OCI-LY3 (cell line): Measurements from ENCODE around the gene EVX2.

ENCODE experiments used
- H2AFZ ChIP-seq: fragments of 200-600, 300-600 bp; shearing (Covaris generic); 2 replicates; pipeline ENCODE4 v1.6.0; 2014; ENCODE audit warnings: antibody characterized with exemption, low read depth, low read length
- H3K27ac ChIP-seq: fragments of 200-600, 300-600 bp; sonication (generic); 2 replicates; pipeline ENCODE4 v1.5.1; 2014; ENCODE audit warnings: mild to moderate bottlenecking, low read length, moderate library complexity, mixed read lengths
- H3K27me3 ChIP-seq: fragments of 200-600, 300-600 bp; sonication (generic); 2 replicates; pipeline ENCODE4 v1.6.1; 2014; ENCODE audit warnings: low read depth, low read length, mixed read lengths
- H3K36me3 ChIP-seq: fragments of 200-600, 300-600 bp; sonication (generic); replicated peaks from 2 replicates; pipeline ENCODE3; 2014; ENCODE audit warnings: low read depth, low read length, mixed read lengths
- H3K4me1 ChIP-seq: fragments of 300-600, 200-600 bp; sonication (generic); 2 replicates; pipeline ENCODE4 v1.6.1; 2014; ENCODE audit warnings: low read length, mixed read lengths
- H3K4me2 ChIP-seq: fragments of 200-600, 300-600 bp; sonication (generic); 2 replicates; pipeline ENCODE4 v1.6.1; 2014; ENCODE audit warnings: low read length, mixed read lengths
- H3K4me3 ChIP-seq: fragments of 300-600, 200-600 bp; sonication (generic); 2 replicates; pipeline ENCODE4 v1.5.1; 2014; ENCODE audit warnings: antibody characterized with exemption, mild to moderate bottlenecking, low read length, moderate library complexity
- H3K79me2 ChIP-seq: fragments of 300-600, 200-600 bp; shearing (Covaris generic); 2 replicates; pipeline ENCODE4 v1.6.1; 2014; ENCODE audit warnings: mild to moderate bottlenecking, low read length, mixed read lengths
- H3K9ac ChIP-seq: fragments of 300-600, 200-600 bp; shearing (Covaris generic); 2 replicates; pipeline ENCODE4 v1.6.0; 2014; ENCODE audit warnings: mild to moderate bottlenecking, low read length, moderate library complexity
- H3K9me3 ChIP-seq: fragments of 200-600, 300-600 bp; shearing (Covaris generic); 2 replicates; pipeline ENCODE4 v1.6.1; 2014; ENCODE audit warnings: low read length, mixed read lengths; ENCODE audit not compliant: insufficient read depth
- H4K20me1 ChIP-seq: fragments of 200-600, 300-600 bp; sonication (generic); 2 replicates; pipeline ENCODE4 v1.6.1; 2016; ENCODE audit warnings: low read length, mixed read lengths; ENCODE audit not compliant: insufficient read depth
- CTCF ChIP-seq: fragments of 200-600, 300-600 bp; sonication (generic); IDR thresholded peaks from 2 replicates; pipeline ENCODE4 v1.5.1; 2014; ENCODE audit warnings: antibody characterized with exemption, low read length, low read depth
- EZH2phosphoT487 ChIP-seq: fragments of 200-600 bp; shearing (Covaris generic); IDR thresholded peaks from 2 replicates; pipeline ENCODE4 v1.6.1; 2018; ENCODE audit warnings: antibody characterized with exemption, mixed run types, low read depth

Gene EVX2

GRCh38 chr2:176111846-176112374, 28.1 kb upstream of the EVX2 start:
- H3K36me3 ChIP-seq = no peaks in the 10 kb centered on the region
- H3K79me2 ChIP-seq = no peaks in the 10 kb centered on the region
- H3K9ac ChIP-seq = no peak overlapping the region
- H3K27ac ChIP-seq = no peak overlapping the region
- H3K27me3 ChIP-seq = no peaks in the 10 kb centered on the region
- H2AFZ ChIP-seq = no peak overlapping the region
- no peak for TF ChIP-seq CTCF
- no peak overlapping the region for H3K4me2 ChIP-seq
- H4K20me1 ChIP-seq = no peaks in the 10 kb centered on the region
- no peaks in the 10 kb centered on the region for H3K9me3 ChIP-seq
- no peak overlapping the region for H3K4me3 ChIP-seq
- peaks cover 16% of the 10 kb centered on the region for H3K4me1 ChIP-seq

- H3K9ac ChIP-seq = no peak overlapping the region
- H3K4me2 ChIP-seq = peak overlapping the region; percentile 59
- TF ChIP-seq CTCF = peak; percentile 56
- no peak for TF ChIP-seq EZH2phosphoT487
- H3K4me3 ChIP-seq = peak overlapping the region; percentile 61
- no peaks in the 10 kb centered on the region for H3K9me3 ChIP-seq
- H3K36me3 ChIP-seq = no peaks in the 10 kb centered on the region
- H3K79me2 ChIP-seq = no peaks in the 10 kb centered on the region
- no peaks in the 10 kb centered on the region for H4K20me1 ChIP-seq
- H3K27me3 ChIP-seq = no peaks in the 10 kb centered on the region
- no peak overlapping the region for H3K27ac ChIP-seq
- peak overlapping the region; percentile 34; the same call in 1 of the 2 replicates for H2AFZ ChIP-seq
- peaks cover 18% of the 10 kb centered on the region for H3K4me1 ChIP-seq
Measured at GRCh38 chr2:176111309-176111663, 27.5 kb upstream of the EVX2 start.

- peak overlapping the region; percentile 59 for H3K4me2 ChIP-seq
- no peaks in the 10 kb centered on the region for H4K20me1 ChIP-seq
- peak overlapping the region; percentile 61 for H3K4me3 ChIP-seq
- no peaks in the 10 kb centered on the region for H3K36me3 ChIP-seq
- no peak overlapping the region for H3K9ac ChIP-seq
- no peaks in the 10 kb centered on the region for H3K9me3 ChIP-seq
- H3K79me2 ChIP-seq = no peaks in the 10 kb centered on the region
- H3K27ac ChIP-seq = no peak overlapping the region
- H3K27me3 ChIP-seq = no peaks in the 10 kb centered on the region
- peaks cover 22% of the 10 kb centered on the region for H3K4me1 ChIP-seq
- 0 out of 2 replicates have a peak overlapping the region, but pooled peaks have one; percentile 21 for H2AFZ ChIP-seq
- no peak for TF ChIP-seq EZH2phosphoT487
- TF ChIP-seq CTCF = no peak
Measured at GRCh38 chr2:176110415-176111308, 26.9 kb upstream of the EVX2 start.

GRCh38 chr2:176109946-176110345, 26.2 kb upstream of the EVX2 start:
- H3K4me2 ChIP-seq = peak overlapping the region; percentile 59; the same call in 1 of the 2 replicates
- H3K9ac ChIP-seq = no peak overlapping the region
- no peak overlapping the region for H2AFZ ChIP-seq
- no peaks in the 10 kb centered on the region for H4K20me1 ChIP-seq
- H3K4me3 ChIP-seq = no peak overlapping the region
- H3K79me2 ChIP-seq = no peaks in the 10 kb centered on the region
- no peaks in the 10 kb centered on the region for H3K27me3 ChIP-seq
- peaks cover 22% of the 10 kb centered on the region for H3K4me1 ChIP-seq
- H3K27ac ChIP-seq = no peak overlapping the region
- H3K36me3 ChIP-seq = no peaks in the 10 kb centered on the region
- no peaks in the 10 kb centered on the region for H3K9me3 ChIP-seq
- TF ChIP-seq CTCF (no peak), EZH2phosphoT487 (no peak)
